Endothelial cell of umbilical vein (primary cell): ENCODE data around the gene COMMD10. TPM values are rescaled to one million over a fixed set of nuclear protein-coding genes. Genes with fewer than 3 reads are reported as not detected.

Experiments used
- BruUV-seq: library from RNA; stranded (reverse); fragments of 400-500 nt; replicated peaks from 2 replicates; lab custom pipeline; 2021; lab: Mats Ljungman, UMichigan
- CTCF ChIA-PET: fragments of 300-600, 350-600 bp; sonication (Branson Sonifier 250); formaldehyde crosslinking; loops from one replicate; lab custom pipeline; 2021; ENCODE audit warnings: antibody characterized with exemption, inconsistent platforms; lab: Charles Lee
- POLR2A ChIA-PET: fragments of 300-600, 350-600 bp; sonication (Branson Sonifier 250); formaldehyde crosslinking; loops from one replicate; lab custom pipeline; 2021; ENCODE audit warnings: antibody characterized with exemption, inconsistent platforms; lab: Charles Lee
- DNase-seq: peaks from one replicate; pipeline ENCODE4 v3.0.0-alpha.2; 2011; ENCODE audit warnings: low read depth, low spot score
- FAIRE-seq: peaks from 2 replicates; lab custom pipeline; 2011; peaks lifted over from hg19 to GRCh38; lab: Jason Lieb, UNC
- H2AFZ ChIP-seq: 2 replicates; pipeline ENCODE4 v1.6.0; 2012; ENCODE audit warnings: low read depth, low read length, control low read depth, inconsistent platforms
- H3K27ac ChIP-seq: 2 replicates; pipeline ENCODE4 v1.5.1; 2011; ENCODE audit warnings: low read depth, mild to moderate bottlenecking, control low read depth, low read length, moderate library complexity; ENCODE audit not compliant: insufficient read depth
- H3K27me3 ChIP-seq, 2 experiments: 2 replicates each; pipeline versions ENCODE4 v1.6.0 to v1.6.1; 2011; ENCODE audit warnings: low read length in 2 of 2, mixed read lengths in 1 of 2; ENCODE audit not compliant: control insufficient read depth in 2 of 2, insufficient read depth in 2 of 2
- H3K36me3 ChIP-seq, 2 experiments: 2 replicates in 1 of 2; 3 replicates in 1 of 2; pipeline ENCODE4 v1.5.1; 2011; ENCODE audit warnings: low read length in 2 of 2, mild to moderate bottlenecking in 1 of 2, moderate library complexity in 1 of 2; ENCODE audit not compliant: control insufficient read depth in 2 of 2, insufficient read depth in 2 of 2; ENCODE audit errors: extremely low read depth in 1 of 2
- H3K4me1 ChIP-seq: 3 replicates; pipeline ENCODE4 v1.5.1; 2011; ENCODE audit warnings: mild to moderate bottlenecking, low read length; ENCODE audit not compliant: control insufficient read depth, insufficient read depth; ENCODE audit errors: extremely low read depth
- H3K4me2 ChIP-seq: 2 replicates; pipeline ENCODE4 v1.6.1; 2011; ENCODE audit warnings: low read length, control low read depth, mixed read lengths; ENCODE audit not compliant: insufficient read depth
- H3K4me3 ChIP-seq, 3 experiments: fragments of 200-600 bp in 1 of 3; sonication (generic), shearing (Covaris generic) in 1 of 3; replicated peaks in 1 of 3; 2 replicates each; pipeline ENCODE4 v1.5.1; 2011 to 2016; ENCODE audit warnings: control low read depth in 3 of 3, low read length in 3 of 3, mild to moderate bottlenecking in 2 of 3, inconsistent platforms in 1 of 3, low read depth in 1 of 3, moderate library complexity in 1 of 3; ENCODE audit not compliant: insufficient read depth in 1 of 3
- H3K79me2 ChIP-seq: 2 replicates; pipeline ENCODE4 v1.6.0; 2012; ENCODE audit warnings: low read length, inconsistent platforms; ENCODE audit not compliant: control insufficient read depth, insufficient read depth
- H3K9ac ChIP-seq: replicated peaks from 2 replicates; pipeline ENCODE3; 2011; ENCODE audit warnings: low read length, control low read depth; ENCODE audit not compliant: insufficient read depth; ENCODE audit errors: extremely low read depth
- H3K9me1 ChIP-seq: replicated peaks from 3 replicates; pipeline ENCODE4 v1.6.0; 2011; ENCODE audit warnings: mild to moderate bottlenecking, low read length; ENCODE audit not compliant: control insufficient read depth, insufficient read depth; ENCODE audit errors: extremely low read depth
- H3K9me3 ChIP-seq: replicated peaks from 2 replicates; pipeline ENCODE4 v1.5.1; 2012; ENCODE audit warnings: low read length, inconsistent platforms; ENCODE audit not compliant: control insufficient read depth, insufficient read depth
- H4K20me1 ChIP-seq: replicated peaks from 2 replicates; pipeline ENCODE3; 2011; ENCODE audit warnings: mild to moderate bottlenecking, low read length; ENCODE audit not compliant: control insufficient read depth, insufficient read depth; ENCODE audit errors: extremely low read depth
- CTCF ChIP-seq, 2 donors: IDR thresholded peaks; 1 replicate in 1 of 2; 2 replicates in 1 of 2; pipeline ENCODE4 v1.5.1; 2011; ENCODE audit warnings: low read length in 2 of 2, mild to moderate bottlenecking in 2 of 2, moderate library complexity in 2 of 2, control low read depth in 1 of 2, inconsistent platforms in 1 of 2, low read depth in 1 of 2; ENCODE audit not compliant: insufficient read depth in 1 of 2; ENCODE audit errors: extremely low read depth in 1 of 2
- EZH2 ChIP-seq: IDR thresholded peaks from 2 replicates; pipeline ENCODE4 v1.6.1; 2012; ENCODE audit warnings: borderline replicate concordance, low read depth, mild to moderate bottlenecking, moderate library complexity, low read length, inconsistent platforms; ENCODE audit not compliant: severe bottlenecking
- FOS ChIP-seq: IDR thresholded peaks from 2 replicates; pipeline ENCODE4 v1.6.1; 2011; ENCODE audit warnings: mild to moderate bottlenecking, low read length, moderate library complexity, borderline replicate concordance; ENCODE audit not compliant: insufficient read depth
- GATA2 ChIP-seq: IDR thresholded peaks from 2 replicates; pipeline ENCODE4 v1.7.0; 2011; ENCODE audit warnings: low read depth, mild to moderate bottlenecking, moderate library complexity, mixed read lengths, low read length; ENCODE audit not compliant: insufficient read length, insufficient read depth
- JUN ChIP-seq: IDR thresholded peaks from 2 replicates; pipeline ENCODE4 v1.6.1; 2011; ENCODE audit warnings: borderline replicate concordance, low read depth; ENCODE audit not compliant: insufficient read length, insufficient read depth
- MAX ChIP-seq: IDR thresholded peaks from 2 replicates; pipeline ENCODE4 v1.6.1; 2011; ENCODE audit not compliant: insufficient read depth, insufficient read length
- MYC ChIP-seq: IDR thresholded peaks from one replicate; pipeline ENCODE4 v1.6.1; 2011; ENCODE audit warnings: mild to moderate bottlenecking, low read depth, low read length
- POLR2A ChIP-seq: IDR thresholded peaks from 2 replicates; pipeline ENCODE4 v1.6.1; 2012; ENCODE audit warnings: low read depth, mild to moderate bottlenecking, control low read depth, low read length
- POLR2AphosphoS5 ChIP-seq: IDR thresholded peaks from 2 replicates; pipeline ENCODE4 v1.6.1; 2012; ENCODE audit warnings: low read depth, mild to moderate bottlenecking, control low read depth, low read length, moderate library complexity; ENCODE audit not compliant: insufficient read depth
- dilution Hi-C: fragments of 300-500 bp; cut with MboI; formaldehyde crosslinking; loops from one replicate; pipeline ENCODE4 v1.15.0; 2019; ENCODE audit warnings: low sequenced_read_pairs; ENCODE audit not compliant: extremely low pct_ligation_motif_present
- intact Hi-C: fragments of 100-400 bp; cut with micrococcal nuclease; formaldehyde crosslinking; loops from one replicate; pipeline ENCODE4 v1.10.0; 2022
- polyA plus RNA-seq, 4 experiments: library from polyadenylated mRNA; depleted of rRNA in 3 of 4; stranded (reverse) in 3 of 4; unstranded in 1 of 4; fragments of >200 nt; gene quantifications; 2 replicates each; pipeline versions ENCODE4 v1.2.1 to v1.2.3, GENCODE V29; 2011 to 2012; ENCODE audit warnings: missing spikeins in 1 of 4
- total RNA-seq: library from RNA; stranded (reverse); gene quantifications from 2 replicates; pipeline ENCODE4 v1.2.3, GENCODE V29; 2021

Gene COMMD10
- total and polyA plus RNA-seq, 2 donors (not counting 3 experiments of a cell fraction or from before 2014, with no cell fraction given): 12.5 to 27.0 TPM

- Histone ChIP-seq H4K20me1 (no peaks in the 10 kb centered on the region), H2AFZ (no peak overlapping the region), H3K79me2 (no peaks in the 10 kb centered on the region), H3K36me3 (no peaks in the 10 kb centered on the region), H3K9me3 (no peaks in the 10 kb centered on the region), H3K27me3 (no peaks in the 10 kb centered on the region), H3K4me2 (no peak overlapping the region), H3K9ac (no peak overlapping the region), H3K9me1 (no peaks in the 10 kb centered on the region), H3K4me1 (no peaks in the 10 kb centered on the region), H3K27ac (no peak overlapping the region), H3K4me3 (peak overlapping the region in 1 of 3 experiments; percentile 15)
- intact Hi-C loops: no loop called here
- ChIA-PET POLR2A (no interaction called here), CTCF (no interaction called here)
- no TSS peak for BruUV-seq
- dilution Hi-C loops: no loop called here
- DNase-seq: peak; percentile 24
- FAIRE-seq: no peak
- TF ChIP-seq JUN: no peak
- no peak for TF ChIP-seq FOS
- no peak for TF ChIP-seq POLR2AphosphoS5
- no peak for TF ChIP-seq MYC
- TF ChIP-seq GATA2: no peak
- TF ChIP-seq EZH2: no peak
- TF ChIP-seq MAX: no peak
- TF ChIP-seq POLR2A: no peak
- no peak for TF ChIP-seq CTCF (IDR thresholded peaks at IDR 0.05; ENCODE audit: extremely low read depth in 1 of 2, insufficient read depth in 1 of 2, low read depth in 1 of 2, low read length in 2 of 2)
Measured at GRCh38 chr5:116281309-116281708, 196.5 kb downstream of the COMMD10 start.
